ENCODE results near the gene C11orf58.

Gene C11orf58

DNA sequence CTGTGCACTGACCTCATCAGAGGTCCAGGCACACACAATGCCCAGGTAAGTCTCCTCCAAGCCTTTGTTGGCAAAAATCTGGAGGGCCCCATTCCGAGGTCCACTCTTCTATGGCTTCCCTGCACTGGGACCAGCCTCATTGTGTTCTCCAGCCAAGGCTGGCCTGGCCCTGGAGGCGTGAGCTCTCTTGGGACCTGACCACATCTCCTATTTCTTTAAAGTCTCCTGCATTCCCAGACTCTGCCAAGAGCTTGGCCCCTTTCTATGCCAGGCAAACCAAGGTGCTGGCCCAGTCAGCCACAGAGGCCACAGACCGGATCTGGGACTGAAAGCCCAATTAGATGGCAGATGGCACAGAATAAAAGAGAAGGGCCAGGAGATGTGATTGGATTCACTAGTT, 55.1 kb downstream of the C11orf58 start:
- no peak overlapping the region for H3K4me3 ChIP-seq (replicated peaks; ENCODE audit: low read depth, low read length)
- TF ChIP-seq, protein P1, sequence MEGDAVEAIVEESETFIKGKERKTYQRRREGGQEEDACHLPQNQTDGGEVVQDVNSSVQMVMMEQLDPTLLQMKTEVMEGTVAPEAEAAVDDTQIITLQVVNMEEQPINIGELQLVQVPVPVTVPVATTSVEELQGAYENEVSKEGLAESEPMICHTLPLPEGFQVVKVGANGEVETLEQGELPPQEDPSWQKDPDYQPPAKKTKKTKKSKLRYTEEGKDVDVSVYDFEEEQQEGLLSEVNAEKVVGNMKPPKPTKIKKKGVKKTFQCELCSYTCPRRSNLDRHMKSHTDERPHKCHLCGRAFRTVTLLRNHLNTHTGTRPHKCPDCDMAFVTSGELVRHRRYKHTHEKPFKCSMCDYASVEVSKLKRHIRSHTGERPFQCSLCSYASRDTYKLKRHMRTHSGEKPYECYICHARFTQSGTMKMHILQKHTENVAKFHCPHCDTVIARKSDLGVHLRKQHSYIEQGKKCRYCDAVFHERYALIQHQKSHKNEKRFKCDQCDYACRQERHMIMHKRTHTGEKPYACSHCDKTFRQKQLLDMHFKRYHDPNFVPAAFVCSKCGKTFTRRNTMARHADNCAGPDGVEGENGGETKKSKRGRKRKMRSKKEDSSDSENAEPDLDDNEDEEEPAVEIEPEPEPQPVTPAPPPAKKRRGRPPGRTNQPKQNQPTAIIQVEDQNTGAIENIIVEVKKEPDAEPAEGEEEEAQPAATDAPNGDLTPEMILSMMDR (IDR thresholded peaks at IDR 0.05; ENCODE audit: low read length, missing control alignments) = no peak
- no peak for DNase-seq (ENCODE audit: low read depth)

DNA sequence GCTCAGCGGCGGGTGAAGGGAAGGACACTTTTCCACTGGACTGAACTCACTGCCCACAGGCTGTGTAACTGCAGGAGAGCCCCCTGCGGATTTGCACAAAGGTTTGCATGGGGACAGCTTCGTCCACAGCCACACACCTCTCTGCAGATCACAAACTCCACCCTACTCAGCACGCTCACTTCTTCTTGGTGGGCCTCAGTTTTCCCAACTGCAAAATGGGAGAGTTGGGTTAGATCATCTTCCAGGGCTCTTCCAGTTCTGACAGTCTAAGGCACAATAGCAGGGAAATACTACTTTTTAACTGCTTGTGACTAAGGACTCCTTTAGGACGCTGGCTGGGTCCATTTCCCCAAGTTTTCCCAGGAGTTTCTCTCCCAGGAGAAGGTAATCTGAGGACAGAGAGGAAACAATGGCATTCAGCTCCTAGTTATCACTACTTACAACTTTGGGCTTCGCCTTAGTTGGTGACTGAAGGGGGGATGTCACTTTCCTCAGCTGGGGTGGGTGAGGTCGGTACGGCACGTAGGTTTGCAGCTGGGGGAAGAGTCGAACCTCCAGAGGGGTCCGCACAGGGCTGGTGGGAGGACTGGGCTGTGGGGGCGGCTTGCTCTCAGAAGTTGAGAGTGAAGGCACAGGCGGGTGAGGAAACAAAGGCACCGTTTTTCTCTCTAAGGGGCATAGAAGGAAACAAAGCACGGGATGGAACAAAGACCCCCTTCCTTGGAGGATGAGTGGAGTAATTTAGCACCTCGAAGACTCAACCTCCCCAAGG, 55.8 kb downstream of the C11orf58 start:
- DNase-seq (ENCODE audit: low read depth) = no peak
- TF ChIP-seq, protein P1 (IDR thresholded peaks at IDR 0.05; ENCODE audit: low read length, missing control alignments) = no peak
- no peak overlapping the region for H3K4me3 ChIP-seq (replicated peaks; ENCODE audit: low read depth, low read length)

DNA sequence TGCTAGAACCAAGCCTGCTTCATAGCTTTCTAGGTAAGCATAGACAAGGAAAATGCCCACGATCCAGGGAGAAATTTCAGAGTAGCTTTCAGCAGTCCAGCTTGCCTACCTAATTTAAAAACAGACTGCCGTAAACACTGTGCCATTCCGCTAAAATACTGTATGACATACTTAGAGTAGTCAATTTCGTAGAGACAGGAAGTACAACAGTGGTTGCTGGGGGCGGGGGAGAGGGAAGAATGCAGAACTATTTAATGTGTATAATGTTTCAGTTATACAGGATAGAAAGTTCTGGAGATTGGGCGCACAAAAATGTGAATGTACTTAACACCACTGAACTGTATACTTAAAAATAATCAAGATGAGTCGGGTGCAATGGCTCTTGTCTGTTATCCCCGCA, 56.7 kb downstream of the C11orf58 start:
- DNase-seq (ENCODE audit: low read depth) = no peak
- TF ChIP-seq, protein P1 (IDR thresholded peaks at IDR 0.05; ENCODE audit: low read length, missing control alignments) = no peak
- no peak overlapping the region for H3K4me3 ChIP-seq (replicated peaks; ENCODE audit: low read depth, low read length)

DNA sequence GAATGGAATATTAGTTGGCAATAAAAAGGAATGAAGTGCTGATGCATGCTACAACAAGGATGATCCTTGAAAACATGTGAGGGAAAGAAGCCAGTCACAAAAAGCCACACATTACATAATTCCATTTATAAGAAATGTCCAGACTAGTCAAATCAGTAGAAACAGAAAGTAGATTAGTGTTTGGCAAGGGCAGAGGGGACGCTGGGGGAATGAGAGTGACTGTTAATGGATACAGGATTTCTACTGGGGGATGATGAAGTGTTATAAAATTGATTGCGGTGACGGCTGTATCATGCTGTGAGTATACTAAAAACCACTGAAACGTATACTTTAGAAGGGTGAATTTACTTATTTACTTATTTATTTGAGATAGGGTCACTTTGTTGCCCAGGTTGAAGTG, 57.9 kb downstream of the C11orf58 start:
- H3K4me3 ChIP-seq (replicated peaks; ENCODE audit: low read depth, low read length) = no peak overlapping the region
- TF ChIP-seq, protein P1 (IDR thresholded peaks at IDR 0.05; ENCODE audit: low read length, missing control alignments) = no peak
- no peak for DNase-seq (ENCODE audit: low read depth)

DNA sequence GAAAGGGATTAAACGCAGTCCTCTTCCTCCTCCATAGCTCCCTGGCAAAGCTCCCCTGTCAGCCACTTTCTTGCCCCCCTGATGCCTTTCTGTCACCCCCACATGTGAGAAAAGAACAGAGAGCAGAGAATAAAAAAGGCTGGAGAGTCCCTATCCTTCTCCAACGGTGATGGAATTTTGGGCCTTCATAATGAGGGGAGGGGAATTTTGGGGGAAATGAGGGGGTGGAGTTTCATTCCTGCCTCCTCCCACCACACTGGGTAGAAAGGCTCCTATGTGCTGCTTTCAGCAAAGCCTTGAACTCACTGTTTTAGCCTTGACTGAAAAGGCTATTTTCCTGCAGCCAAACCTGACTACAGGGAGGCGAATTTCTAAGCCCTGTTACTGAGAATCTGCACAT, 59.3 kb downstream of the C11orf58 start:
- TF ChIP-seq, protein P1 (IDR thresholded peaks at IDR 0.05; ENCODE audit: low read length, missing control alignments) = no peak
- H3K4me3 ChIP-seq (replicated peaks; ENCODE audit: low read depth, low read length) = no peak overlapping the region
- no peak for DNase-seq (ENCODE audit: low read depth)

DNA sequence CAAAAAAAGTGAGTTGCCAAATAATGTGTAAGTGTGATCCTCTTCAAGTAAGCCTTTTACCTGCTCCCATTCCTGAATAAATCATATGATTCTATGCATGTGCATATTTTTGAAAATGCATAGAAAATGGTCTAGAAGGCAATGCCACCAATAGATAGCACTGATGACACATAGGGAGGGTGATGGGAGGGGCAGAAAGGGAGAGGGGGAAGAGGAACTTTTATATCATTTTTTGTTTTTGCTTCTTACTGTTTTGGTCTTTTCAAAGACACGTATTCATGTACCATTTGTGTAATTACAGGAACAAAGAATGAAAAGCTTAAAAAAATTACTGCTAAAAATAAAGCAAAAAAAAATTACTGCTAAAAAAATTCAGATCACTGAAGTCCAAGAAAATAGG, 60.8 kb downstream of the C11orf58 start:
- no peak overlapping the region for H3K4me3 ChIP-seq (replicated peaks; ENCODE audit: low read depth, low read length)
- DNase-seq (ENCODE audit: low read depth) = no peak
- TF ChIP-seq, protein P1 (IDR thresholded peaks at IDR 0.05; ENCODE audit: low read length, missing control alignments) = no peak

DNA sequence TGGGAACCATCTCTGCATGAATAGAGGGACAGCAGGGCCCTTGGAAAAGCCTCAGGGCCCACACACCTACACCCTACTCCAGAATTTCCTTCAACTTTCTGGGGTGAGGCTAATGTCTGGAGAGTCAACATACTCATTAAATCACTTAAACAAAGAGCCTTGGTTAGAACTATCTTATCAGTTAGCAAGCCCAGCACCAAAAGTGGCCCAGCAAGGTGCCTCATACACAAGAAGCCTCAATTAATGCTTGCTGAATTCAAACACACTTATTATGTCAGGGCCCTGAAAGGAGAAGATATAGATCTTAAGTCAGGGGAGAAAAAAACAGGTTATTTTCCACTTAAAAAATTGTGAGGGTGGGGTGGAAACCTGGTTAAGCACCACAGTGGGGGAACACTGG, 61.4 kb downstream of the C11orf58 start:
- TF ChIP-seq, protein P1 (IDR thresholded peaks at IDR 0.05; ENCODE audit: low read length, missing control alignments) = no peak
- DNase-seq (ENCODE audit: low read depth) = no peak

More for the DNA sequence above, 61.4 kb downstream of the C11orf58 start:
- no peak overlapping the region for H3K4me3 ChIP-seq (replicated peaks; ENCODE audit: low read depth, low read length)

Measured in fibroblast of pulmonary artery (primary cell).